ENCODE measurements around the gene PCDHGA8. TPM values are rescaled to one million over a fixed set of nuclear protein-coding genes. Genes with fewer than 3 reads are reported as not detected.
"Not testable (repeated sequence)": the region's sequence is repeated elsewhere in the genome, so short reads cannot be mapped to it uniquely, and the experiment has no call there.

Gene PCDHGA8
- total RNA-seq, 4 donors from 2014 or later: 0.72 to 7.4 (median 2.2) TPM

- ATAC-seq (ENCODE audit: low FRiP score): no peak
These were observed 30.4 kb downstream of the PCDHGA8 start for GRCh38 chr5:141422742-141423291.

GRCh38 chr5:141427783-141428426, 35.5 kb downstream of the PCDHGA8 start:
- TF ChIP-seq CTCF (IDR thresholded peaks at IDR 0.05): no peak
- DNase-seq (ENCODE audit: low spot score) (no peak), ATAC-seq (ENCODE audit: low FRiP score) (no peak)

More at GRCh38 chr5:141422742-141423291, 30.4 kb downstream of the PCDHGA8 start:
- DNase-seq (ENCODE audit: low spot score): no peak
- TF ChIP-seq CTCF (IDR thresholded peaks at IDR 0.05): no peak

GRCh38 chr5:141430332-141431113, 38.1 kb downstream of the PCDHGA8 start, which contains the start of gene PCDHGA12:
PCDHGA12 (plus strand) TSS chr5:141430507; CDS start chr5:141430760, 253 bp downstream.
- TF ChIP-seq CTCF (IDR thresholded peaks at IDR 0.05): no peak
- DNase-seq (ENCODE audit: low spot score) (no peak), ATAC-seq (ENCODE audit: low FRiP score) (peak; percentile 83)

GRCh38 chr5:141431286-141431685, 38.9 kb downstream of the PCDHGA8 start:
- TF ChIP-seq CTCF (IDR thresholded peaks at IDR 0.05): no peak
- ATAC-seq (ENCODE audit: low FRiP score): peak; percentile 51
- DNase-seq (ENCODE audit: low spot score): no peak

- ATAC-seq (ENCODE audit: low FRiP score); DNase-seq (ENCODE audit: low spot score): not testable (repeated sequence)
These were observed 39.9 kb downstream of the PCDHGA8 start for GRCh38 chr5:141432308-141432707.

- ATAC-seq (ENCODE audit: low FRiP score); DNase-seq (ENCODE audit: low spot score): not testable (repeated sequence)
These were observed 40.3 kb downstream of the PCDHGA8 start for GRCh38 chr5:141432726-141433125.

GRCh38 chr5:141434006-141434405, 41.6 kb downstream of the PCDHGA8 start:
- ATAC-seq (ENCODE audit: low FRiP score) (no peak), DNase-seq (ENCODE audit: low spot score) (no peak)
- no peak for TF ChIP-seq CTCF (IDR thresholded peaks at IDR 0.05)

GRCh38 chr5:141437221-141437620, 44.8 kb downstream of the PCDHGA8 start:
- ATAC-seq (ENCODE audit: low FRiP score) (no peak), DNase-seq (ENCODE audit: low spot score) (no peak)
- no peak for TF ChIP-seq CTCF (IDR thresholded peaks at IDR 0.05)
